Esophagus squamous epithelium (tissue), 5 donors: ENCODE results near the gene EHBP1. TPM values are rescaled to one million over a fixed set of nuclear protein-coding genes. Genes with fewer than 3 reads are reported as not detected.

ENCODE experiments used
- DNase-seq: peaks from one replicate; lab custom pipeline; 2025; lab: John Stamatoyannopoulos, UW
- H3K27ac ChIP-seq, 4 donors: fragments of 200-600 bp; sonication (generic); one replicate each; pipeline ENCODE4 v1.5.1; 2016 to 2019; ENCODE audit warnings: mild to moderate bottlenecking in 1 of 4
- H3K27me3 ChIP-seq, 4 donors: fragments of 200-600 bp; sonication (generic); 1 replicate in 3 of 4; 2 replicates in 1 of 4; pipeline versions ENCODE4 v1.5.1 to v1.6.0; 2017 to 2021; ENCODE audit warnings: antibody characterized with exemption in 1 of 4
- H3K36me3 ChIP-seq, 3 donors: fragments of 200-600 bp; sonication (generic); one replicate each; pipeline ENCODE4 v1.5.1; 2016 to 2019
- H3K4me1 ChIP-seq, 3 donors: fragments of 200-600 bp; sonication (generic); one replicate each; pipeline ENCODE4 v1.5.1; 2017 to 2019
- H3K4me3 ChIP-seq, 4 donors: fragments of 200-600 bp; sonication (generic); 1 replicate in 3 of 4; 2 replicates in 1 of 4; pipeline ENCODE4 v1.5.1; 2016 to 2019; ENCODE audit warnings: mild to moderate bottlenecking in 2 of 4, moderate library complexity in 1 of 4
- H3K9me3 ChIP-seq, 3 donors: fragments of 200-600 bp; sonication (generic); one replicate each; pipeline ENCODE4 v1.5.1; 2016 to 2019
- CTCF ChIP-seq, 6 experiments: fragments of 450-650 bp in 4 of 6; fragments of 200-600 bp in 2 of 6; sonication (generic) in 2 of 6; IDR thresholded peaks; one replicate each; pipeline ENCODE4 v1.5.1; 2016 to 2019; ENCODE audit warnings: antibody characterized with exemption in 6 of 6, mild to moderate bottlenecking in 4 of 6, moderate library complexity in 4 of 6
- POLR2A ChIP-seq, 4 donors: fragments of 450-650 bp; IDR thresholded peaks; one replicate each; pipeline ENCODE4 v1.6.1; 2017; ENCODE audit warnings: antibody characterized with exemption in 4 of 4, mild to moderate bottlenecking in 4 of 4, moderate library complexity in 3 of 4
- WGBS, 2 donors: methylation state at CpG; one replicate each; pipeline ENCODE4 v1.1.5; 2018; 5-methylcytosine and 5-hydroxymethylcytosine counted together
- intact Hi-C: fragments of 100-400 bp; cut with DNase I; formaldehyde crosslinking; loops from one replicate; pipeline ENCODE4 v1.15.0; 2022
- total RNA-seq, 4 donors: library from RNA; depleted of rRNA; stranded (reverse); fragments of >200 nt; gene quantifications; one replicate each; pipeline ENCODE4 v1.1.0, GENCODE V29; 2016
- donor health status: DM: yes; HTN: yes; CAD: no.

EHBP1 gene
- total RNA-seq, 4 donors from 2014 or later, result 59.6 to 111 (median 77.9) TPM

GRCh38 chr2:62897187-62897827, 191.8 kb downstream of the EHBP1 start:
- Histone ChIP-seq H3K36me3 (peaks cover 0 to 15% (median 0%) of the 10 kb centered on the region in 3 donors), H3K4me1 (no peaks in the 10 kb centered on the region), H3K4me3 (no peak overlapping the region), H3K9me3 (no peaks in the 10 kb centered on the region), H3K27ac (no peak overlapping the region), H3K27me3 (no peaks in the 10 kb centered on the region)
- no peak for DNase-seq
- intact Hi-C loops, result no loop called here
- no peak for TF ChIP-seq POLR2A (IDR thresholded peaks at IDR 0.05)

GRCh38 chr2:62904344-62904743, 198.8 kb downstream of the EHBP1 start:
- DNase-seq, result no peak
- no peak overlapping the region for H3K27ac ChIP-seq
- intact Hi-C loops, result no loop called here
- H3K9me3 ChIP-seq, result no peaks in the 10 kb centered on the region
- no peaks in the 10 kb centered on the region for H3K4me1 ChIP-seq
- H3K4me3 ChIP-seq, result no peak overlapping the region
- H3K36me3 ChIP-seq, result peaks cover 0 to 34% (median 0%) of the 10 kb centered on the region in 3 donors
- no peak for TF ChIP-seq POLR2A (IDR thresholded peaks at IDR 0.05)
- TF ChIP-seq CTCF (IDR thresholded peaks at IDR 0.05), result no peak
- 85% methylated on average over 2 of the region's 2 CpGs; no CpG with 5 or more reads in 1 of the 2 donors for WGBS, 2 donors
- no peaks in the 10 kb centered on the region for H3K27me3 ChIP-seq

- no peak for TF ChIP-seq CTCF (IDR thresholded peaks at IDR 0.05)
- no peak for TF ChIP-seq POLR2A (IDR thresholded peaks at IDR 0.05)
Measured at GRCh38 chr2:62908145-62908544, 202.6 kb downstream of the EHBP1 start.

GRCh38 chr2:62913311-62913710, 207.8 kb downstream of the EHBP1 start:
- Histone ChIP-seq H3K36me3 (no peaks in the 10 kb centered on the region), H3K27ac (no peak overlapping the region), H3K9me3 (no peaks in the 10 kb centered on the region), H3K4me1 (no peaks in the 10 kb centered on the region), H3K27me3 (no peaks in the 10 kb centered on the region), H3K4me3 (no peak overlapping the region)
- intact Hi-C loops, result no loop called here
- no peak for DNase-seq
- TF ChIP-seq POLR2A (IDR thresholded peaks at IDR 0.05) (no peak), CTCF (IDR thresholded peaks at IDR 0.05) (no peak)

More at GRCh38 chr2:62908145-62908544, 202.6 kb downstream of the EHBP1 start:
- Histone ChIP-seq H3K4me1 (no peaks in the 10 kb centered on the region), H3K36me3 (peaks cover 0 to 20% (median 0%) of the 10 kb centered on the region in 3 donors), H3K27me3 (no peaks in the 10 kb centered on the region), H3K27ac (no peak overlapping the region), H3K9me3 (no peaks in the 10 kb centered on the region), H3K4me3 (no peak overlapping the region)
- 36 to 52% methylated on average over 1 of the region's 1 CpG for WGBS, 2 donors
- DNase-seq, result no peak
- intact Hi-C loops, result no loop called here

- TF ChIP-seq CTCF (IDR thresholded peaks at IDR 0.05) (no peak), POLR2A (IDR thresholded peaks at IDR 0.05) (no peak)
- H3K4me3 ChIP-seq, result no peak overlapping the region
- 88 to 91% methylated on average over 2 of the region's 2 CpGs for WGBS, 2 donors
- H3K36me3 ChIP-seq, result peaks cover 0 to 40% (median 4%) of the 10 kb centered on the region in 3 donors
- peaks cover 0 to 9% (median 0%) of the 10 kb centered on the region in 3 donors for H3K4me1 ChIP-seq
- intact Hi-C loops, result no loop called here
- no peak overlapping the region for H3K27ac ChIP-seq
- DNase-seq, result no peak
- H3K27me3 ChIP-seq, result no peaks in the 10 kb centered on the region
- peaks cover 0 to 8% (median 0%) of the 10 kb centered on the region in 3 donors for H3K9me3 ChIP-seq
Measured at GRCh38 chr2:62919041-62919440, 213.5 kb downstream of the EHBP1 start.
